AG10803 (cell line): Measurements from ENCODE around the gene FER.

Experiments used
- DNase-seq: peaks from one replicate; pipeline ENCODE4 v3.0.0; 2010; ENCODE audit warnings: low read depth
- H3K4me3 ChIP-seq: 2 replicates; pipeline ENCODE4 v1.5.1; 2011; ENCODE audit warnings: mild to moderate bottlenecking, low read length, control low read depth
- TF ChIP-seq, protein P1 (sequence below): conservative IDR thresholded peaks from 2 replicates; pipeline ENCODE4 v1.5.1; 2011; ENCODE audit warnings: mild to moderate bottlenecking, low read length, control low read depth, inconsistent platforms

FER gene

DNA sequence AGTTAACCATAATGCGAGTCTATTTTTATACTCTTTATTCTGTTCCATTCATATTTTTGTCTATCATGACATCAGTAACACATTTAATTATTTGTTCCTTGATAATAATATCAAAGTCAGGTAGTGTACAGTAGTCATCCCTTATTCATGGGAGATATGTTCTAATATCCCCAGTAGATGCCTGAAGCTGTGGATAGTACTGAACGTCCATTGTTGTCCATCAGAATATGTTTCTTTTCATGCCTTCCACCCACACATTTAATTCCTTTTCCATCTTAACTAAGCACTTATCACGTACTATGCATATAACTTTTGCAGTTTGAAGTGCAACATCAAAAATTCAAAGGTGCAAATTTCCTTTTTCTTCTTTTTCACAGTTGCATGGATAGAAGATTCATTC, 53.6 kb downstream of the FER start:
- DNase-seq = no peak
- TF ChIP-seq, protein P1, sequence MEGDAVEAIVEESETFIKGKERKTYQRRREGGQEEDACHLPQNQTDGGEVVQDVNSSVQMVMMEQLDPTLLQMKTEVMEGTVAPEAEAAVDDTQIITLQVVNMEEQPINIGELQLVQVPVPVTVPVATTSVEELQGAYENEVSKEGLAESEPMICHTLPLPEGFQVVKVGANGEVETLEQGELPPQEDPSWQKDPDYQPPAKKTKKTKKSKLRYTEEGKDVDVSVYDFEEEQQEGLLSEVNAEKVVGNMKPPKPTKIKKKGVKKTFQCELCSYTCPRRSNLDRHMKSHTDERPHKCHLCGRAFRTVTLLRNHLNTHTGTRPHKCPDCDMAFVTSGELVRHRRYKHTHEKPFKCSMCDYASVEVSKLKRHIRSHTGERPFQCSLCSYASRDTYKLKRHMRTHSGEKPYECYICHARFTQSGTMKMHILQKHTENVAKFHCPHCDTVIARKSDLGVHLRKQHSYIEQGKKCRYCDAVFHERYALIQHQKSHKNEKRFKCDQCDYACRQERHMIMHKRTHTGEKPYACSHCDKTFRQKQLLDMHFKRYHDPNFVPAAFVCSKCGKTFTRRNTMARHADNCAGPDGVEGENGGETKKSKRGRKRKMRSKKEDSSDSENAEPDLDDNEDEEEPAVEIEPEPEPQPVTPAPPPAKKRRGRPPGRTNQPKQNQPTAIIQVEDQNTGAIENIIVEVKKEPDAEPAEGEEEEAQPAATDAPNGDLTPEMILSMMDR = no peak
- H3K4me3 ChIP-seq = no peak overlapping the region

DNA sequence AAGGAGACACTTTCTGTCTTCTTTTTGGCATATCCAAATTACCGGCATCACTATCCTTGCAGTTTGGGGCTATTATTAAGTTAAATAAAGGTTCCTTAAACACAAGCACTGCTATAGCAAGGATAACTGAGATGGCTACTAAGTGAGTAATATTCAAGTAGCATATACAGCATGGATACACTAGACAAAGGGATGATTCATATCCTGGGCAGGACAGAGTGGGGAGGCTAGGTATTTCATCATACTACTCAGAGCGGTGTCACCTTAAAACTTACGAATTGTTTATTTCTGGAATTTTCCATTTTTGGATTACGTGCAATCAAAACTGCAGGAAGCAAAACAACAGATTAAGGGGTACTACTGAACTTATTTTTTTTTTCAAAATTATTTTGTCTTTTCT, 54.1 kb downstream of the FER start:
- no peak overlapping the region for H3K4me3 ChIP-seq
- peak; percentile 88 for DNase-seq
- TF ChIP-seq, protein P1 = no peak

DNA sequence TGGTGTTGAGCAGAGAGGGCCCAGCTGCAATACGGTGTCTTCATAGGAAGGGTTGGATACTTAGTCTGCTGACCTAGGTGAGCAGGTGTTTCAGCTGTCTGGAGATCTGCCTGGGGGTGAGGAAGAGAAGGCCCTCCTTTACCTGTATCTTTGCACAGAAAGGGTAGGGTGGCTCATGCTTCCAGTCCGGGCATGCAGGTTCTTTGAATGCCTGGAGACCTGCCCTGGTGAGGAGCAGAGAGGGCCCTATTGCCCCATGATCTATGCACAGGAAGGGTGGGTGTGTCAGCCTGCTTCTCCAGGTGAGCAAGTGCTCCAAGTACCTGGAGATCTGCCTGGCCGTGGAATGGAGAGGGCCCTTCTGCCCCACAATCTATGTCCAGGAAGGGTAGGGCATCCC, 63.0 kb downstream of the FER start:
- TF ChIP-seq, protein P1 = no peak
- no peak for DNase-seq
- H3K4me3 ChIP-seq = no peak overlapping the region

DNA sequence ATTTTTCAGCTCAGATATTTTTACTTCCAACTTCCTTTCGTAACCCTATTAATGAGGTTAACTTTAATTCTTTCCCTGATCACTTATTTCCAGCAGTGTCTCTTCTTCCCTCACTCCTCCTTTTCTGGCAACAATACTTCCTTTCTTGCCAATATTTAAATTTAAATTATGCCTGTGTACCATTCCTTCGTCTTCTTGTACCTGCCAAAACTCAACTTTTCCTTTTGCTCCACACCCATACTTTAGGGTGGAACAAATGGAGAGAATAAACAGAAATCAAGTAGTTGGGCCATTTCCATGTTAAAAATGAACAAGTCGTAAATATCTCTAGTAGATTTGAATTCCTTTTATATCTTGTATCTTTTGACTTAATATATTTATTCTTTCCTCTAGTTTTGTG, 66.0 kb downstream of the FER start:
- DNase-seq = no peak
- no peak overlapping the region for H3K4me3 ChIP-seq
- TF ChIP-seq, protein P1 = no peak

DNA sequence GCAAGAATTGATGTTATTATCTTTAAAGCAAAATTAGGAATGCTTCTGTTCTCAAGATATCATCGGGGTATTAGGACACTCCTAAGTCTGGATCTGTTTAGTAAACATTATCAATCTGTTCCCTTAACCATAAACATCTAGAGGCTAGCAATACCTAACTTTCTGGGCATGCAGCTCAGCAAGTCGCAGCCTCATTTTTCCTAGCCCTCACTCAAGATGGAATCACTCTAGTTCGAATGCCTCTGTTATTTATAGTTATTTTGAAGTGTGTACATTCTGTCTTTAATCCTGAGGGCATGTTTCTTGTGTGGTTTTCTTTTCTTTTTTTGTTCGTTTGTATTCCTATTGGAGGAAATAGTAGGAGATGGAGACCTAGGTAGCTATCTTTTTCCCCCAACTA, 66.9 kb downstream of the FER start:
- H3K4me3 ChIP-seq = no peak overlapping the region
- TF ChIP-seq, protein P1 = no peak
- DNase-seq = no peak

DNA sequence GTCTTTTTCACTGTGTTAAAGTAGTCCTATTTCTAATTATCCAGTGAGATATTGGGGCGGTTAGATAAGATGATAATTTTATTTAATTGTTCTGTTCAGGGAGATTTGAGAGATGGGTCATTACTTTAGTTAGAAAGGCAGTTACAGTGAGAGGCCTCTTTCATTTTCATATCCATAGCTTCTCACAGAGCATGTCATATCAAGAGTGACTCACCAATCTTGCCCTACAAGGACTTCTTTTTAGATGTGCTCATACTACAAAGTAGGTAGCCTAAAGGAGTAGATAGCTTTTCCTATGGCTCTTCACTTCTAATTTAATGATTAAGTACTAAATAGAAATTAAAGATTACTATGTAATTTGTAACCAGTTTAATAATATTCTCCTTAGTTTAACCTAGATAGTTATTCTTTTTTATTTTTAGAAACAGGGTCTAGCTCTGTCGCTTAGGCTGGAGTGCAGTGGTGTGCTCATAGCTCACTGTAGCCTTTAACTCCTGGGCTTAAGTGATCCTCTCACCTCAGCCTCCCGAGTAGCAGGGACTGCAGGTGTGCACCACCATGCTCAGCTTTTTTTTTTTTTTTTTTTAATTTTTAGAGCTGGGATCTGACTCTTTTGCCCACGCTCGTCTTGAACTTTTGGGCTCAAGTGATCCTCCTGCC, 71.0 kb downstream of the FER start:
- H3K4me3 ChIP-seq = no peak overlapping the region
- TF ChIP-seq, protein P1 = no peak

DNA sequence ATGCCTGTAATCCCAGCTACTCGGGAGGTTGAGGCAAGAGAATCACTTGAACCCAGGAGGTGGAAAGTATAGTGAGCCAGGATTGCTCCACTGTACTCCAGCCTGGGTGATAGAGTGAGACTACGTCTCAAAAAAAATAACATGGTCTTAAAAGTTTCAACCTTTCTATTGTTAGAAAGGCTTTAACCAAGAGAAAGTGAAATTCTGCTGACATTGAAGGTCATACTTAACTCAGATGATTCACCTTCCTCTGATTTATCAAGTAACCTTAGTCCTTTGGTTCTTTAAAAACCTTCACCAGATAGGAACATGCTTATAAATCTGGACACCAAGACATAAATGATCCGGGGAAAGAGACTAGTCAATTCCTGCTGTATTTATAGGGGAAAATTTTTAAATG, 73.3 kb downstream of the FER start:
- no peak for DNase-seq
- TF ChIP-seq, protein P1 = no peak
- H3K4me3 ChIP-seq = no peak overlapping the region

More for the DNA sequence above, 71.0 kb downstream of the FER start:
- peak; percentile 31 for DNase-seq
